Liver (tissue), 9 donors: Measurements from ENCODE around the gene ATF6B. TPM values are rescaled to one million over a fixed set of nuclear protein-coding genes. Genes with fewer than 3 reads are reported as not detected.

ENCODE experiments used
- DNase-seq: peaks from one replicate; pipeline ENCODE4 v3.0.0-alpha.2; 2017; ENCODE audit warnings: low spot score
- H3K27ac ChIP-seq, 2 donors: one replicate each; pipeline ENCODE4 v1.7.0; 2013; ENCODE audit warnings: inconsistent platforms in 2 of 2, low read length in 2 of 2, control low read depth in 1 of 2, low read depth in 1 of 2, mild to moderate bottlenecking in 1 of 2
- H3K27me3 ChIP-seq, 4 donors: one replicate each; pipeline versions ENCODE4 v1.6.1 to v1.7.0; 2013; ENCODE audit warnings: low read length in 3 of 4, inconsistent platforms in 1 of 4, mild to moderate bottlenecking in 1 of 4, moderate library complexity in 1 of 4; ENCODE audit not compliant: control insufficient read depth in 4 of 4, insufficient read depth in 4 of 4
- H3K36me3 ChIP-seq, 4 donors: one replicate each; pipeline versions ENCODE4 v1.6.1 to v1.7.0; 2013; ENCODE audit warnings: low read length in 3 of 4, mild to moderate bottlenecking in 3 of 4, low read depth in 1 of 4, moderate library complexity in 1 of 4; ENCODE audit not compliant: control insufficient read depth in 4 of 4, insufficient read depth in 3 of 4
- H3K4me1 ChIP-seq, 4 donors: one replicate each; pipeline versions ENCODE4 v1.6.1 to v1.7.0; 2013; ENCODE audit warnings: low read length in 3 of 4, mild to moderate bottlenecking in 3 of 4, moderate library complexity in 1 of 4; ENCODE audit not compliant: control insufficient read depth in 4 of 4, insufficient read depth in 4 of 4
- H3K4me3 ChIP-seq, 3 donors: one replicate each; pipeline versions ENCODE4 v1.6.1 to v1.7.0; 2013; ENCODE audit warnings: low read length in 3 of 3, control low read depth in 1 of 3, low read depth in 1 of 3, mild to moderate bottlenecking in 1 of 3
- H3K9ac ChIP-seq, 2 donors: one replicate each; pipeline ENCODE4 v1.7.0; 2013; ENCODE audit warnings: low read length in 2 of 2, mild to moderate bottlenecking in 2 of 2, moderate library complexity in 2 of 2, control low read depth in 1 of 2, low read depth in 1 of 2
- H3K9me3 ChIP-seq, 4 donors: one replicate each; pipeline versions ENCODE4 v1.6.1 to v1.7.0; 2013; ENCODE audit warnings: low read length in 3 of 4; ENCODE audit not compliant: control insufficient read depth in 4 of 4
- ATF3 ChIP-seq: IDR thresholded peaks from 2 replicates; pipeline ENCODE4 v1.6.1; 2016; ENCODE audit warnings: antibody characterized with exemption
- EGR1 ChIP-seq, 2 donors: IDR thresholded peaks; 2 replicates each; pipeline ENCODE4 v1.6.1; 2016 to 2018; ENCODE audit warnings: antibody characterized with exemption in 2 of 2, low read depth in 2 of 2
- FOXA2 ChIP-seq: IDR thresholded peaks from 2 replicates; pipeline ENCODE4 v1.6.1; 2016; ENCODE audit warnings: antibody characterized with exemption
- GABPA ChIP-seq, 2 donors: IDR thresholded peaks in 1 of 2; conservative IDR thresholded peaks in 1 of 2; 2 replicates each; pipeline ENCODE4 v1.6.1; 2016; ENCODE audit warnings: antibody characterized with exemption in 2 of 2, mild to moderate bottlenecking in 1 of 2, moderate library complexity in 1 of 2
- JUND ChIP-seq, 2 donors: IDR thresholded peaks; 2 replicates each; pipeline ENCODE4 v1.6.1; 2016; ENCODE audit warnings: antibody characterized with exemption in 2 of 2
- MAX ChIP-seq: IDR thresholded peaks from 2 replicates; pipeline ENCODE4 v1.6.1; 2016; ENCODE audit warnings: antibody characterized with exemption
- NR2F2 ChIP-seq: IDR thresholded peaks from 2 replicates; pipeline ENCODE4 v1.6.1; 2016; ENCODE audit warnings: antibody characterized with exemption
- RAD21 ChIP-seq, 2 donors: IDR thresholded peaks; 2 replicates each; pipeline ENCODE4 v1.6.1; 2016; ENCODE audit warnings: antibody characterized with exemption in 2 of 2, mild to moderate bottlenecking in 2 of 2
- RXRA ChIP-seq, 2 donors: IDR thresholded peaks; 2 replicates each; pipeline ENCODE4 v1.6.1; 2017 to 2018; ENCODE audit warnings: antibody characterized with exemption in 2 of 2, mild to moderate bottlenecking in 1 of 2
- SP1 ChIP-seq: IDR thresholded peaks from 2 replicates; pipeline ENCODE4 v1.6.1; 2018; ENCODE audit warnings: antibody characterized with exemption, mild to moderate bottlenecking
- TAF1 ChIP-seq: conservative IDR thresholded peaks from 2 replicates; pipeline ENCODE4 v1.6.1; 2016; ENCODE audit warnings: antibody characterized with exemption, mild to moderate bottlenecking
- YY1 ChIP-seq: IDR thresholded peaks from 2 replicates; pipeline ENCODE4 v1.6.1; 2016; ENCODE audit warnings: antibody characterized with exemption, mild to moderate bottlenecking
- WGBS: extraction: QIAGEN DNeasy Blood & Tissue Kit; methylation state at CpG from one replicate; pipeline ENCODE4 v1.1.7; 2013; 5-methylcytosine and 5-hydroxymethylcytosine counted together
- polyA plus RNA-seq, 2 donors: library from polyadenylated mRNA; stranded (reverse) in 1 of 2; unstranded in 1 of 2; fragments of 200-250 nt in 1 of 2; fragments of >200 nt in 1 of 2; fragmentation: Nextera tagmentation in 1 of 2; extraction: Ambion mirVana in 1 of 2; gene quantifications; one replicate each; pipeline versions ENCODE4 v1.2.1 to v1.2.3, GENCODE V29; 2013 to 2015
- total RNA-seq, 2 donors: library from RNA; depleted of rRNA; stranded (reverse); fragments of >200 nt; gene quantifications; one replicate each; pipeline ENCODE4 v1.2.3, GENCODE V29; 2014
- TF ChIP-seq, protein P1 (sequence below): fragments of 150-350 bp; IDR thresholded peaks from 2 replicates; pipeline ENCODE4 v1.5.1; 2017; ENCODE audit warnings: improper control_type of control experiment, low read depth, low read length; ENCODE audit not compliant: missing input control
- TF ChIP-seq, protein P2 (sequence below): IDR thresholded peaks from 2 replicates; pipeline ENCODE4 v1.6.1; 2016; ENCODE audit warnings: antibody characterized with exemption, mild to moderate bottlenecking
- donor health status: healthy.
- donor health status: healthy.
- donor health status: healthy.
- donor health status: healthy.
- donor health status: healthy.

ATF6B gene
- total and polyA plus RNA-seq, 4 donors: 13.6 to 24.8 (median 15.5) TPM

GRCh38 chr6:32166411-32167061 lies 38.5 kb upstream of the ATF6B start:
- Histone ChIP-seq H3K27ac (no peak overlapping the region), H3K36me3 (peaks cover 7 to 35% (median 12%) of the 10 kb centered on the region in 4 donors), H3K9ac (no peak overlapping the region), H3K9me3 (no peaks in the 10 kb centered on the region), H3K4me1 (no peaks in the 10 kb centered on the region), H3K27me3 (no peaks in the 10 kb centered on the region), H3K4me3 (no peak overlapping the region)
- WGBS: 92% methylated on average over 30 of the region's 30 CpGs
- no peak for DNase-seq
- TF ChIP-seq SP1: no peak
- no peak for TF ChIP-seq MAX
- TF ChIP-seq, protein P1, sequence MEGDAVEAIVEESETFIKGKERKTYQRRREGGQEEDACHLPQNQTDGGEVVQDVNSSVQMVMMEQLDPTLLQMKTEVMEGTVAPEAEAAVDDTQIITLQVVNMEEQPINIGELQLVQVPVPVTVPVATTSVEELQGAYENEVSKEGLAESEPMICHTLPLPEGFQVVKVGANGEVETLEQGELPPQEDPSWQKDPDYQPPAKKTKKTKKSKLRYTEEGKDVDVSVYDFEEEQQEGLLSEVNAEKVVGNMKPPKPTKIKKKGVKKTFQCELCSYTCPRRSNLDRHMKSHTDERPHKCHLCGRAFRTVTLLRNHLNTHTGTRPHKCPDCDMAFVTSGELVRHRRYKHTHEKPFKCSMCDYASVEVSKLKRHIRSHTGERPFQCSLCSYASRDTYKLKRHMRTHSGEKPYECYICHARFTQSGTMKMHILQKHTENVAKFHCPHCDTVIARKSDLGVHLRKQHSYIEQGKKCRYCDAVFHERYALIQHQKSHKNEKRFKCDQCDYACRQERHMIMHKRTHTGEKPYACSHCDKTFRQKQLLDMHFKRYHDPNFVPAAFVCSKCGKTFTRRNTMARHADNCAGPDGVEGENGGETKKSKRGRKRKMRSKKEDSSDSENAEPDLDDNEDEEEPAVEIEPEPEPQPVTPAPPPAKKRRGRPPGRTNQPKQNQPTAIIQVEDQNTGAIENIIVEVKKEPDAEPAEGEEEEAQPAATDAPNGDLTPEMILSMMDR: no peak
- no peak for TF ChIP-seq FOXA2

DNA sequence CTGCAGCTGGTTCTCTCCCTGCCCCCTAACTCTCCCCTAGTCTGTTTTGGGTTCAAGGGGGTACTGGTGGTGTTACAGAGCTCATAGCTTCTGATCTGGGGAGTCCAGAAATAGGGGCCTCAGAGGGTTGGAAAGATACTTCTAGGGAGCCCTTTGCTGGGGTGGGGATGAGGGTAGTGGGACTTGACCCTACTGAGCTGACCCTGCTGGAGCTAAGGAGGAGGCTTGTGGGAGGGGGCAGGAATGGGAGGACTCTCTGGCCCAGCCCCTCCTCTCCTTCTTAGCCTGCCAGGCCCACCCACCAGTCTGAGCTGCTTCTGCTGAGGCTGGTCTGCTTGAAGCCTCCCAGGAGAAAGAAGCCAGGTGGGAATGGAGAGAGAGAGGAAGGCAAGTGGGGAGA lies 36.2 kb upstream of the ATF6B start, which contains the start of gene EGFL8:
EGFL8 (plus strand) TSS at position 301 of the 400 bp plus-strand sequence. CDS start 1,571 bp downstream, outside the sequence.
- H3K4me1 ChIP-seq: no peaks in the 10 kb centered on the region
- DNase-seq: no peak

GRCh38 chr6:32163559-32164258 lies 35.7 kb upstream of the ATF6B start:
- WGBS: 92% methylated on average over 7 of the region's 7 CpGs
- DNase-seq: no peak
- no peaks in the 10 kb centered on the region for H3K9me3 ChIP-seq
- no peak overlapping the region for H3K4me3 ChIP-seq
- peaks cover 3 to 17% (median 8%) of the 10 kb centered on the region in 4 donors for H3K36me3 ChIP-seq
- no peaks in the 10 kb centered on the region for H3K4me1 ChIP-seq
- H3K9ac ChIP-seq: no peak overlapping the region
- no peak overlapping the region for H3K27ac ChIP-seq
- H3K27me3 ChIP-seq: no peaks in the 10 kb centered on the region
- TF ChIP-seq EGR1 (IDR thresholded peaks at IDR 0.05; ENCODE audit: low read depth in 2 of 2) (no peak), RXRA (IDR thresholded peaks at IDR 0.05) (no peak), NR2F2 (no peak), YY1 (no peak), ATF3 (no peak), GABPA (IDR thresholded peaks at IDR 0.05 in 1 of 2, conservative IDR thresholded peaks at IDR 0.05 in 1 of 2) (no peak)
- TF ChIP-seq, protein P2, sequence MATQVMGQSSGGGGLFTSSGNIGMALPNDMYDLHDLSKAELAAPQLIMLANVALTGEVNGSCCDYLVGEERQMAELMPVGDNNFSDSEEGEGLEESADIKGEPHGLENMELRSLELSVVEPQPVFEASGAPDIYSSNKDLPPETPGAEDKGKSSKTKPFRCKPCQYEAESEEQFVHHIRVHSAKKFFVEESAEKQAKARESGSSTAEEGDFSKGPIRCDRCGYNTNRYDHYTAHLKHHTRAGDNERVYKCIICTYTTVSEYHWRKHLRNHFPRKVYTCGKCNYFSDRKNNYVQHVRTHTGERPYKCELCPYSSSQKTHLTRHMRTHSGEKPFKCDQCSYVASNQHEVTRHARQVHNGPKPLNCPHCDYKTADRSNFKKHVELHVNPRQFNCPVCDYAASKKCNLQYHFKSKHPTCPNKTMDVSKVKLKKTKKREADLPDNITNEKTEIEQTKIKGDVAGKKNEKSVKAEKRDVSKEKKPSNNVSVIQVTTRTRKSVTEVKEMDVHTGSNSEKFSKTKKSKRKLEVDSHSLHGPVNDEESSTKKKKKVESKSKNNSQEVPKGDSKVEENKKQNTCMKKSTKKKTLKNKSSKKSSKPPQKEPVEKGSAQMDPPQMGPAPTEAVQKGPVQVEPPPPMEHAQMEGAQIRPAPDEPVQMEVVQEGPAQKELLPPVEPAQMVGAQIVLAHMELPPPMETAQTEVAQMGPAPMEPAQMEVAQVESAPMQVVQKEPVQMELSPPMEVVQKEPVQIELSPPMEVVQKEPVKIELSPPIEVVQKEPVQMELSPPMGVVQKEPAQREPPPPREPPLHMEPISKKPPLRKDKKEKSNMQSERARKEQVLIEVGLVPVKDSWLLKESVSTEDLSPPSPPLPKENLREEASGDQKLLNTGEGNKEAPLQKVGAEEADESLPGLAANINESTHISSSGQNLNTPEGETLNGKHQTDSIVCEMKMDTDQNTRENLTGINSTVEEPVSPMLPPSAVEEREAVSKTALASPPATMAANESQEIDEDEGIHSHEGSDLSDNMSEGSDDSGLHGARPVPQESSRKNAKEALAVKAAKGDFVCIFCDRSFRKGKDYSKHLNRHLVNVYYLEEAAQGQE: no peak
- TF ChIP-seq, protein P1: no peak

More for the DNA sequence above, 36.2 kb upstream of the ATF6B start, which contains the start of gene EGFL8:
- no peak for TF ChIP-seq TAF1
- TF ChIP-seq JUND (IDR thresholded peaks at IDR 0.05): no peak
- TF ChIP-seq, protein P1: no peak
- no peak for TF ChIP-seq RAD21 (IDR thresholded peaks at IDR 0.05)
- TF ChIP-seq YY1: no peak
- no peak for TF ChIP-seq SP1
- Histone ChIP-seq H3K4me3 (no peak within 1 kb of the TSS), H3K9ac (no peak within 1 kb of the TSS), H3K27ac (no peak within 1 kb of the TSS), H3K27me3 (no peaks in the 10 kb centered on the region), H3K9me3 (no peaks in the 10 kb centered on the region), H3K36me3 (peaks cover 2 to 17% (median 8%) of the 10 kb centered on the region in 4 donors)
